MV-4-11 (cell line): ENCODE results near the gene FNIP2.
"Not testable (repeated sequence)": the region's sequence is repeated elsewhere in the genome, so short reads cannot be mapped to it uniquely, and the experiment has no call there.

Experiments
- DNase-seq: peaks from one replicate; lab custom pipeline; 2025; lab: John Stamatoyannopoulos, UW

FNIP2 gene

GRCh38 chr4:158870626-158871334 lies 102.0 kb downstream of the FNIP2 start:
- DNase-seq: no peak

GRCh38 chr4:158871335-158871724 lies 102.5 kb downstream of the FNIP2 start:
- DNase-seq: no peak

- no peak for DNase-seq
Observed at GRCh38 chr4:158873795-158874401, 105.1 kb downstream of the FNIP2 start.

- DNase-seq: no peak
Observed at GRCh38 chr4:158875026-158875425, 106.2 kb downstream of the FNIP2 start.

- DNase-seq: no peak
Observed at GRCh38 chr4:158875455-158875854, 106.6 kb downstream of the FNIP2 start.

GRCh38 chr4:158877069-158877468 lies 108.2 kb downstream of the FNIP2 start:
- no peak for DNase-seq

GRCh38 chr4:158882142-158882541 lies 113.3 kb downstream of the FNIP2 start:
- DNase-seq: not testable (repeated sequence)

GRCh38 chr4:158884280-158884679 lies 115.5 kb downstream of the FNIP2 start:
- no peak for DNase-seq

GRCh38 chr4:158885564-158885963 lies 116.7 kb downstream of the FNIP2 start:
- no peak for DNase-seq

GRCh38 chr4:158890294-158890693 lies 121.5 kb downstream of the FNIP2 start:
- no peak for DNase-seq

GRCh38 chr4:158891256-158891655 lies 122.4 kb downstream of the FNIP2 start:
- no peak for DNase-seq

GRCh38 chr4:158894826-158895225 lies 126.0 kb downstream of the FNIP2 start:
- no peak for DNase-seq

GRCh38 chr4:158895797-158896576 lies 127.2 kb downstream of the FNIP2 start:
- DNase-seq: no peak

GRCh38 chr4:158896577-158897238 lies 127.9 kb downstream of the FNIP2 start:
- DNase-seq: not testable (repeated sequence)

GRCh38 chr4:158900408-158900807 lies 131.6 kb downstream of the FNIP2 start:
- not testable (repeated sequence) for DNase-seq

GRCh38 chr4:158902280-158903078 lies 133.7 kb downstream of the FNIP2 start:
- not testable (repeated sequence) for DNase-seq

- no peak for DNase-seq
Observed at GRCh38 chr4:158903079-158903456, 134.2 kb downstream of the FNIP2 start.

GRCh38 chr4:158903472-158904043 lies 134.7 kb downstream of the FNIP2 start:
- DNase-seq: no peak

GRCh38 chr4:158904815-158905214 lies 136.0 kb downstream of the FNIP2 start:
- no peak for DNase-seq

- no peak for DNase-seq
Observed at GRCh38 chr4:158906073-158906472, 137.2 kb downstream of the FNIP2 start.

- no peak for DNase-seq
Observed at GRCh38 chr4:158912390-158912789, 143.6 kb downstream of the FNIP2 start.
